Left forelimb (tissue), 1 donor: Measurements from ENCODE around the gene ARHGAP20.
A peak's percentile ranks its signal among the peaks of the same experiment; 100 is the strongest.

ENCODE experiments used
- DNase-seq: peaks from one replicate; pipeline ENCODE4 v3.0.0-alpha.2; 2018; ENCODE audit warnings: low spot score

Gene ARHGAP20, protein sequence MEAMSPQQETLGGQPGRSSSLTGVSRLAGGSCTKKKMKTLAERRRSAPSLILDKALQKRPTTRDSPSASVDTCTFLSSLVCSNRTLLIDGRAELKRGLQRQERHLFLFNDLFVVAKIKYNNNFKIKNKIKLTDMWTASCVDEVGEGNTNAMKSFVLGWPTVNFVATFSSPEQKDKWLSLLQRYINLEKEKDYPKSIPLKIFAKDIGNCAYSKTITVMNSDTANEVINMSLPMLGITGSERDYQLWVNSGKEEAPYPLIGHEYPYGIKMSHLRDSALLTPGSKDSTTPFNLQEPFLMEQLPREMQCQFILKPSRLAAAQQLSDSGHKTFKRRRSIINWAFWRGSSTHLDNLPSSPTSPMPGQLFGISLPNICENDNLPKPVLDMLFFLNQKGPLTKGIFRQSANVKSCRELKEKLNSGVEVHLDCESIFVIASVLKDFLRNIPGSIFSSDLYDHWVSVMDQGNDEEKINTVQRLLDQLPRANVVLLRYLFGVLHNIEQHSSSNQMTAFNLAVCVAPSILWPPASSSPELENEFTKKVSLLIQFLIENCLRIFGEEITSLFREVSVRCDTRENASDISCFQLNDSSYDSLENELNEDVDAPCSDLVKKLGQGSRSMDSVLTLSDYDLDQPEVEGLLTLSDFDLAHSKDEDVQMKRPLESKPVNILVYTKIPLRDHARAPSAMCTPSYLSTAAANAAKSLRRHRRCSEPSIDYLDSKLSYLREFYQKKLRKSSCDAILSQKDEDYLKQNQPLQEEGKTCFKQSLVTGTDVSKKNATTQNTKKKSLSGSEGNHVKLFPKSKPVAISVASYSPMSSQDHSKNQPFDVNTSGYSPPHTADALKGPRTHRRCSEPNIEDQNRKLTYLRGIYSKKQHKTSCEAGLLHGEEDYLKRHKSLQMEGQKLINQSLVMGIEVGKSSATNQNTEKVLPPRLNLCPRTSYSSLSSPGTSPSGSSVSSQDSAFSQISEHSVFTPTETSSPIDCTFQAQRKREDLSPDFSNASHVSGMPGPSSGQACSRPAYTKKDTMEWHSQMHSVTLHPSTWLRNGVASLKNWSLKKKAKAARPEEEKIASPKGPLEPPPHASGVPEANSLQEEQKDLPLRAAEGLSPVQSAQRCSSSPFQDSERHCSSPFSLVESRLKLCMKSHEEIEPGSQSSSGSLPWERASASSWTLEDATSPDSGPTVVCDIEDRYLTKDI

DNA sequence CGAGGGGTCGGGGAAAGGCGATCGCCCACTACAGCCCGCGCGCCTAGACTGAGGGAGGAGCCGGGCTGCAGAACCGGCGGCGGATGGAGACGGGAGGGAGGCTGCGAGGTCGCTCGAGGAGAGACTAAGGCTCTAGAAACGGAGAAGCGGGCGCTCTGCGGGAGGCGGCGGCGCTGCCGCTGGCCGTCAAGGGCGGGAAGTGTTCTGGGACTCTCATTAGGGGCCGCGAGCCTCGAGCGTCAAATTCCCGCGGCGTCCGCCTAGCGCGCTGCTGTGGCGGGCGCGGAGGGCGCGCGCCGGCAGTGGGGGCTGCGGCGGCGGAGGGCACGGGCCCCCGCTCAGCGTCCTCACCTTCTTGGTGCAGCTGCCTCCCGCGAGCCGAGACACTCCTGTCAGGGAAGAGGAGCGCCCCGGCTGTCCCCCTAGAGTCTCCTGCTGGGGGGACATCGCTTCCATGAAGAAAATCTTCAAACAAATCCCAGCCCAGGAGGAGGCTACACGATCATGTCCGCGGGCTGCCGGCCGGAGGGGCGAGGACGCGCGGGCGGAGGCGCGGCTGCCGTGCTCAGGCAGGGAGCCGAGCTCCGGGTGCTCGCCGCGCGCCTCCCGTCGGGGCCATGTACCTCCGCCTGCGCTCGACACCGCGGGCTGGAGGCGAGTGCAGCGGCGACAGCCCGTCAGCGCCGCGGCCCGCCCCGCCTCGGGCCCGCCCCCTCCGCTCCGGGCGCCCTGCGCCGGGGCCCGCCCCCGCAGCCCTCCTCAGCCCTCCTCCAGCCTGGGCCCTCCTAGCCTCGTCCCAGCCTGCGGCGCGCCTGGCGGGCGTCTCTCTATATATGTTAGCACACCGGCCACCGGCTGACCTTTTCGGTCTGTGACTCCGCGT is at the start of gene ARHGAP20:
ARHGAP20 (minus strand) TSS at position 662 of the 883 bp plus-strand sequence; CDS start at position 456, 206 bp downstream.
- DNase-seq: peak; percentile 87

DNA sequence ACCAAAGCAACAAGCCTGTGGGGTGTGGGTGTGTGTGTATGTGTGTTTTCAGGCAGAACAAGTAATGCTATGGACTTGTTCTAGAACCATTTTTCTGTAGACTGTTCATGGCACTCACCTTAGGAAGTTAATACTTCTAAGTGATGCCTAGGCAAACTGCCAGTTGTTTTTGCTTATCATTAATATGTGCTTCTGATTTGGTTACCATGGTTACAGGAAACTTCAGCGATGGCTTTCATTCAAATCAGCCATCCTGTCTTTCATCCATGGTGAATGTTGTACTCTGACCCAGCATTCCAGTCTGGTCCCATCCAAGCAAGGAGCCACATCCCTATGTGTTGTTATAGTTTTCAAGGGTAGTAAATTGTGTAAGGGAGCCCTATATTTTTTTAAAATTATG is 49.8 kb upstream of the ARHGAP20 start:
- DNase-seq: no peak

DNA sequence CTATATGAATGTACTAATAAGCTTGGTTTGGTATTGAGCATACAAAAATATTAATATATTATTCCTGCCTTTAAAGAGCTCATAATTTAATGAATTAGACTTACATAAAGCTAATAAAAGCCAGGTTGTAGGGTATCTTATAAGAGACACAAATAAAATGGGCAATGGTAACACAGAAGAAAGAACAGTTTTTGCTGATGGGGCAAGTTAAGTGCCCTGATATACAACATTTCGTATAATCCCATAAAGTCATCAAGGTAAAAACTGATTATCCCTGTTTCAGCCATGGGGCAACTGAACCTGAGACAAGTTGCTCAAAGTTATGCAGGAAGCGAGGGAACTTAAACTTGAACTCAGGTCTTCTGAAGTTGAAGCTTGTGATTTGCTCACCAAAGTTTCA is 48.9 kb upstream of the ARHGAP20 start:
- no peak for DNase-seq

DNA sequence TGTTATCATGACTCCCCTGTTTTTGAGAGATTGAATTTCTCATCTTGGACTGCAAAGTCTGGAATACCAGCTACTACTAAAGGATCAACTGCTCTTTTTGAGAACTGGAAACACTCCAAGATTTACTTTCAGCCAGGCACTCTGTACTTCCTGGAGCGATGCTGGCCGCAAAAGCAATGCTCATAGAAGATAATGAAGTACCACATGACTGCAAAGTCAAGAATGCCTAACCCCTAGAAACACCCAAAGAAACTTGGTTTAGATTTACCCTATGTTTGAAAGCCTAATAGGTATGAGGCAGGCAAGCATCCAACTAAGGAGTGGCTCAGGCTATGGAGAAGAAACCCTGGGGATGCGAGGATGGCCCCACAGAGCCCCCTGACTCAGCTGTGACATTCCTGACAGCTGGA is 47.7 kb upstream of the ARHGAP20 start:
- no peak for DNase-seq

DNA sequence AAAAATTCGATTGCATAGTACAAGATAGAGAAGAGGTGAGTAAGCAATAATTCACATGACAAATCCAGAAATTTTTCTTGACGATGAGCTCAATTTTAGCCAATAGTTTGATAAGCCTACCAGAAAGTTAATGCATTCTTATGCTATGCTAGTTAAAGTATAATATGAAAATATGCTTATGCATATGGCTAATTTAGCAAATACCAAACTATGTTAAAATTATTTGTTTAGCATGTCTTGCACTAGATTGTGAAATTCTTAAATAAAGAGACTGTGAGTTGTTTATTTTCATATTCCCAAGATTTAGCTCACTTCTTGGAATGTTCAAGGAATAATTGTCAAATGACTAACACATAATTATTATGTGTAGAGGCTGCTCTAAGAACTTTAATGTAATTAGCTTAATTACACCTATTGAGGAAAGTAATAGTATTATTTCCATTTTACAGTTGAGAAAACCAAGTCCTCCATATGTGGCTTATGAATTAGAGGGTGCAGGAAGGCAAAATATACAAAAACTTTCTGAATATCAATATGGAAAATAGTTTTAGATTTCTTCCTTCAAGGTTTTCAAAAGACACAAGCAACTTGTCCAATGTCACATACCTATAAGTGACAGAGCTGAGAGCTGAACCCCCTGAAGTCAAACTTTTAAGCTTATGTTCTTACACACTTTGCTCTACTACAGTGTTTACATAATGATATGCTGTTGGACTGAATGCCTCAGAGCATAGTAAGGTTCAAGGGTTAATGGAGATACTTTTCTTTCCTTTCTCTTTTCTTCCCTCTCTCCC is 45.9 kb upstream of the ARHGAP20 start:
- no peak for DNase-seq

GRCh38 chr11:110757066-110757465 is 44.8 kb upstream of the ARHGAP20 start:
- DNase-seq: no peak

DNA sequence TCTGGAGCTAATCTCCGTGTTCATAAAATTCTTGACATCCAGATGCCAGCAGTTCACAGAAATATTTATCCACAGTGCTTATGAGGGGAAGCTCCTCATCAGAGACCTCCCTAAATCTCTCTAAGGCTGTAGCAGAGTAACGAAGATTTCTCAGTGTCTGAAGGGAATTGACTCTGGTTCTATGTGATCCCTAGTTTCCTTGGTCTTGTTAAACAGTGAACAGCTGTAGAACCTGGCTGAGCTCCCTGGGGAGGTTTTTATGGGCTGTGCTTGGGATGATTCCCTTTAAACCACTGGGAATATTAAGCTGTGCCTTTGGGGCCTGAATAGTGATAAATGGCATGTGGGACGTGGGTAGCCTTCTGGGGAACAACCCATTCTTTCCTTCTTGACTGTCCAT is 43.7 kb upstream of the ARHGAP20 start:
- no peak for DNase-seq

DNA sequence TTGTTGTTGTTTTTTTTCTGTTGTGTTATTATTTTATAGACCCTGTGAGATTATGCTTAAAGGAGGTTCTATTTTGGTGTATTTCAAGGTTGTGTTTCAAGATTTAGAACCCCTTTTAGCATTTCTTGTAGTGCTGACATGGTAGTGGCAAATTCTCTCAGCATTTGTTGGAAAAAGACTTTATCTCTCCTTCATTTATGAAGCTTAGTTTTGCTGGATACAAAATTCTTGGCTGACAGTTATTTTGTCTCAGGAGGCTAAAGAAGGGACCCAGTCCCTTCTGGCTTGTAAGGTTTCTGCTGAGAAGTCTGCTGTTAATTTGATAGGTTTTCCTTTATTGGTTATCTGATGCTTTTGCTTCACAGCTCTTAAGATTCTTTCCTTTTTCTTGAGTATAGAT is 40.7 kb upstream of the ARHGAP20 start:
- DNase-seq: no peak

- DNase-seq: no peak
These were observed 37.9 kb upstream of the ARHGAP20 start for GRCh38 chr11:110750100-110750499.

- no peak for DNase-seq
These were observed 35.3 kb upstream of the ARHGAP20 start for GRCh38 chr11:110747531-110747930.

DNA sequence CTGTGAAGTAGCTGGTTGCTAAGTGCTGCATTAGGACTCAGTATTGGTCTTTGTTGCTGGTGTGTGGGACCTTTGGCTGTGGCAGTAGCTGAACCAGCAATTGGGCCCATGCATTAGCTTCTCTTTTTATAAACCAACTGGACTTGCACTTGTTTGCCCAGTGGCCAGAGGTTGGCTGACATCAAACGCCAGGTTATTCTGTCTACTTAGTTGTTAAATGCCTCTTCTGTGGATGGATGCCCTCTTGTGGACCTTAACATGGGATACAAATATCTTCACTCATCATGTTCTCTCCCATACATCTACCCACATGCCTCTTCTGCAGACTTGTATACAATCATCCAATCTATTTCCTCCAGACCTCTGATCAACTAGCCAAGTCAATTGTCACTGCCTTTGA is 26.4 kb upstream of the ARHGAP20 start:
- no peak for DNase-seq

GRCh38 chr11:110737593-110737992 is 25.4 kb upstream of the ARHGAP20 start:
- DNase-seq: no peak

- no peak for DNase-seq
These were observed 23.9 kb upstream of the ARHGAP20 start for GRCh38 chr11:110736171-110736553.

- no peak for DNase-seq
These were observed 23.4 kb upstream of the ARHGAP20 start for GRCh38 chr11:110735455-110736170.

DNA sequence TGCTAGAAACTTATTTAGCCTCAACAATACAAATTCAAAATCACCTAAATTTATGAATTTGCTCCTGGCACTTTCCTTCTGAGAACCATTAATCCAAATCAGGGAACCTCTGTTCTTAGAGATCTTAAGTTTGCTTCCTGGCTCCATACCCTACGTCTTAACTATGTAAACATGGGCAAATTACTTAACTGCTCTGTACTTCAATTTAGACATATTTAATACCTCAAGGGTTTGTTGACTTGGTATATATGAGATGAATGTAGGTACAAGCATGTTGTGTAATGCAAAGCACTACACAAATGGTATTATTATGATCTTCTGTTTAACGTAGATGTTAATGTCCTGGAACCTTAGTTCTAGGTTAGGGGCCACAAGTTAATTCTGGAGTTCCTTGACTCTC is 22.6 kb upstream of the ARHGAP20 start:
- no peak for DNase-seq

DNA sequence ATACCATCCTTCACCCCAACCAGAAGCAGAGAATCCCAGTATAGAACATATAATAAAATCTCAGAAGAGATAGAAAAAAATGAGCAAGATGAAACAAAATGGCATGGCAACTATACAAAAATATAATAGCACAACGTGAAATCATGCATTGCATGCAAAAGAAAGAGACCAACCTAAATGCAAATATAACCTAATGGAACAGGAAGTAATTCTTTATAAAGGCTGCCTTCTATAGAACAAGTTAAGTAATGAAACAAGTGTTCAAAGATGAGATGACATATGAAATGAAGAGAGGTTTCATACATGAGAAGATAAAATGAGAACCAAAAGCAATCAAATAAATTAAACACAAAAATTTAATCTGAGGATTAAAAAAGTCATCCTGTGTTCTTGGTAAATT is 18.5 kb upstream of the ARHGAP20 start:
- DNase-seq: no peak

- no peak for DNase-seq
These were observed 16.6 kb upstream of the ARHGAP20 start for GRCh38 chr11:110728883-110729282.

DNA sequence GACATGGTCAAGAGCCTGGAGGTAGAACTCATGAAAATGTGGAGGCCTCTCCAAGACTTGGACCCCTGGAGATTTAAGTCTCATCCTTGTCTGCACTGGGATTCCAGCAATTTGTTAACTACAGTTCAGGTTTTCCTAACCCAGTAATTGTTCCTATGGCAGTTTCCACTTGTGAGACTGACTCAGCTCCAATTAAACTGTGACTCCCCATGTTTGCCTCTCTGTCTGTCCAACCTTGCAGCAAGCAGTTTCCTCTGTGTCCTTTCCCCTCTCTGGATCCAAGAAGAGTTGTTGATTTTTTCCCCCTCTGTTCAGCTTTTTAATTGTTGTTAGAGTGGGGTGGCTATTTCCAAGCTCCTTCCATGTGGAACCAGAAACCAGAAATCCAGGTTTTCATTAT is 16.2 kb upstream of the ARHGAP20 start:
- no peak for DNase-seq

DNA sequence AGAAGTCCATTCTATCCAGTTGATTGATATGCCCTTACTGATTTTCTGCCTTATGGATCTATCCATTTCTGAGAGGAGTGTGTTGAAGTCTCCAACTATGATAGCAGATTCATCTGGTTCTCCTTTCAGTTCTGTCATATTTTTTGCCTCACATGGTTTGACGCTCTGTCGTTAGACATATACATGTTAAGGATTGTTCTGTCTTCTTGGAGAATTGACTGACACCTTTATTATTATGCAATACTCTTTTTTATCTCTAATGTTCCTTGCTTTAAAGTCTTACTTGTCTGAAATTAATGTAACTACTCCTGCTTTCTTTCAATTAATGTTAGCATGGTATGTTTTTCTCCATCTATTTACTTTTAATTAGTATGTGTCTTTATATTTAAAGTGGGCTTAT is 12.1 kb upstream of the ARHGAP20 start:
- DNase-seq: no peak
